ENCODE results near the gene LORICRIN.
A peak's percentile ranks its signal among the peaks of the same experiment; 100 is the strongest.

LORICRIN gene

DNA sequence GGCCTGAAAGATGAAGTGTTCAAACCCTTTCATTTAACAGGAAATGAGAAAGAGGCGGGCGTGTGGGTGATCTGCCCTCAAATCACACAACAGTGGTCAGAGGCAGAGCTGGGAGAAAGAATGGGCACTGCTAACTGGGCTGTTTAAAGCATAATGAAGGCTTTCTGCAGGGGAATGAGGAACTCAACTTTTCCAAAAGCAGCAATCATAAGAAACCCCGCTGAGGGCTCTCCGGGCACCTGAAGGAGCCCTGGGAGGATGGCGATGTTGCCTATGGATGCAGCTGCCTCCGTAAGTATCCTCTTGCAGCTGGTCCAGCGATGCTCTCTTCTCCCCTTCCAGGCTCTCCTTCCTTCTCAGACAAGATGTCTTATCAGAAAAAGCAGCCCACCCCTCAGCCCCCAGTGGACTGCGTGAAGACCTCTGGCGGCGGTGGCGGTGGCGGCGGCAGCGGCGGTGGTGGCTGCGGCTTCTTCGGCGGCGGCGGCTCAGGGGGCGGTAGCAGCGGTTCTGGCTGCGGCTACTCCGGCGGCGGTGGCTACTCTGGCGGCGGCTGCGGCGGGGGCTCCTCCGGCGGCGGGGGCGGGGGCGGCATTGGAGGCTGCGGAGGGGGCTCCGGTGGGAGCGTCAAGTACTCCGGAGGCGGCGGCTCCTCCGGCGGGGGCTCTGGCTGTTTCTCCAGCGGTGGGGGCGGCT lies 1.2 kb downstream of the LORICRIN start:
- no peak overlapping the region for H2AFZ ChIP-seq (ENCODE audit: low read length)
- H3K36me3 ChIP-seq (ENCODE audit: insufficient read depth, low read length) = no peaks in the 10 kb centered on the region
- no peaks in the 10 kb centered on the region for H3K9me3 ChIP-seq (ENCODE audit: low read length)
- H4K20me1 ChIP-seq (ENCODE audit: insufficient read depth, low read length) = no peaks in the 10 kb centered on the region
- H3K9ac ChIP-seq (ENCODE audit: low read length) = no peak overlapping the region
- 0 out of 2 replicates have a peak, but pooled peaks cover 5% of the 10 kb centered on the region for H3K27me3 ChIP-seq (ENCODE audit: insufficient read depth, low read length)
- TF ChIP-seq EZH2 (IDR thresholded peaks at IDR 0.05; ENCODE audit: borderline replicate concordance, low read length) (no peak), CTCF (IDR thresholded peaks at IDR 0.05; ENCODE audit: low read length) (no peak)
- no peak overlapping the region for H3K27ac ChIP-seq (ENCODE audit: low read depth, low read length, poor library complexity, severe bottlenecking)
- H3F3A ChIP-seq (ENCODE audit: insufficient read depth, low read length) = no peaks in the 10 kb centered on the region
- no peaks in the 10 kb centered on the region for H3K4me1 ChIP-seq (ENCODE audit: insufficient read depth, low read length, severe bottlenecking)
- no peaks in the 10 kb centered on the region for H3K9me2 ChIP-seq (ENCODE audit: low read depth, low read length)
- no peak overlapping the region for H3K4me2 ChIP-seq (ENCODE audit: low read length)
- H3K79me2 ChIP-seq (ENCODE audit: insufficient read depth, low read length) = no peaks in the 10 kb centered on the region
- no peak overlapping the region for H3K4me3 ChIP-seq (ENCODE audit: low read depth, low read length, poor library complexity, severe bottlenecking)

DNA sequence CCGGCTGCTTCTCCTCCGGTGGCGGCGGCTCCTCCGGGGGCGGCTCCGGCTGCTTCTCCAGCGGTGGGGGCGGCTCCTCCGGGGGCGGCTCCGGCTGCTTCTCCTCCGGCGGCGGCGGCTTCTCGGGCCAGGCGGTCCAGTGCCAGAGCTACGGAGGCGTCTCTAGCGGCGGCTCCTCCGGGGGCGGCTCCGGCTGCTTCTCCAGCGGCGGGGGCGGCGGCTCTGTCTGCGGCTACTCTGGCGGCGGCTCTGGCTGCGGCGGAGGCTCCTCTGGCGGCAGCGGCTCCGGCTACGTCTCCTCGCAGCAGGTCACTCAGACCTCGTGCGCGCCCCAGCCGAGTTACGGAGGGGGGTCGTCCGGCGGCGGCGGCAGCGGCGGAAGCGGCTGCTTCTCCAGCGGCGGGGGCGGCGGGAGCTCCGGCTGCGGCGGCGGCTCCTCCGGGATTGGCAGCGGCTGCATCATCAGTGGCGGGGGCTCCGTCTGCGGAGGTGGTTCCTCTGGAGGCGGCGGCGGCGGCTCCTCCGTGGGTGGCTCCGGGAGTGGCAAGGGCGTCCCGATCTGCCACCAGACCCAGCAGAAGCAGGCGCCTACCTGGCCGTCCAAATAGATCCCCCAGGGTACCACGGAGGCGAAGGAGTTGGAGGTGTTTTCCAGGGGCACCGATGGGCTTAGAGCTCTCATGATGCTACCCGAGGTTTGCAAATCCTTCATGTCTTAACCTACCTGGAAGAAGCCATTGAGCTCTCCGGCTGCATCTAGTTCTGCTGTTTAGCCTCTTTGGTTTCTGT lies 2.0 kb downstream of the LORICRIN start:
- H3F3A ChIP-seq (ENCODE audit: insufficient read depth, low read length) = no peaks in the 10 kb centered on the region
- no peaks in the 10 kb centered on the region for H3K36me3 ChIP-seq (ENCODE audit: insufficient read depth, low read length)
- H3K4me2 ChIP-seq (ENCODE audit: low read length) = no peak overlapping the region
- H3K4me1 ChIP-seq (ENCODE audit: insufficient read depth, low read length, severe bottlenecking) = no peaks in the 10 kb centered on the region
- no peak overlapping the region for H3K4me3 ChIP-seq (ENCODE audit: low read depth, low read length, poor library complexity, severe bottlenecking)
- no peak overlapping the region for H3K9ac ChIP-seq (ENCODE audit: low read length)
- H3K27ac ChIP-seq (ENCODE audit: low read depth, low read length, poor library complexity, severe bottlenecking) = no peak overlapping the region
- no peaks in the 10 kb centered on the region for H3K79me2 ChIP-seq (ENCODE audit: insufficient read depth, low read length)
- no peak overlapping the region for H2AFZ ChIP-seq (ENCODE audit: low read length)
- no peaks in the 10 kb centered on the region for H3K9me3 ChIP-seq (ENCODE audit: low read length)
- H3K9me2 ChIP-seq (ENCODE audit: low read depth, low read length) = no peaks in the 10 kb centered on the region
- H4K20me1 ChIP-seq (ENCODE audit: insufficient read depth, low read length) = no peaks in the 10 kb centered on the region
- TF ChIP-seq EZH2 (IDR thresholded peaks at IDR 0.05; ENCODE audit: borderline replicate concordance, low read length) = peak; percentile 77; the same call in 1 of the 2 replicates
- TF ChIP-seq CTCF (IDR thresholded peaks at IDR 0.05; ENCODE audit: low read length) = no peak
- H3K27me3 ChIP-seq (ENCODE audit: insufficient read depth, low read length) = 0 out of 2 replicates have a peak, but pooled peaks cover 5% of the 10 kb centered on the region

DNA sequence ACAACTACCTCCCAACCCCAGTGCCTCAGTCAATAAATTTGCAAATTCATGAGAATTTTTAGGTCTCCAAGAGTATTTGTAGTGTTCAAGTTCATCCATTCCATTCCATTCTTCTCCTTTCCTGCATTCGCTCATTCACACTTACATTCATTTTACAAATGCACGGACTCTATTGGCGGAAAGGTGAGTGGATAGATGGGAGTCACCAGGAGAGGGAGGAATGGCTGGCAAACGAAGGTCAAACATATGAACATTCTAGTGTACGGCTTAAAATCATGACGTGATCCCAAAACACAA lies 2.5 kb downstream of the LORICRIN start:
- TF ChIP-seq EZH2 (IDR thresholded peaks at IDR 0.05; ENCODE audit: borderline replicate concordance, low read length) (no peak), CTCF (IDR thresholded peaks at IDR 0.05; ENCODE audit: low read length) (no peak)
- Histone ChIP-seq H3K4me1 (ENCODE audit: insufficient read depth, low read length, severe bottlenecking) (no peaks in the 10 kb centered on the region), H3K4me2 (ENCODE audit: low read length) (no peak overlapping the region), H3F3A (ENCODE audit: insufficient read depth, low read length) (no peaks in the 10 kb centered on the region), H3K9me3 (ENCODE audit: low read length) (no peaks in the 10 kb centered on the region), H3K36me3 (ENCODE audit: insufficient read depth, low read length) (no peaks in the 10 kb centered on the region), H3K27me3 (ENCODE audit: insufficient read depth, low read length) (0 out of 2 replicates have a peak, but pooled peaks cover 5% of the 10 kb centered on the region), H3K4me3 (ENCODE audit: low read depth, low read length, poor library complexity, severe bottlenecking) (no peak overlapping the region), H2AFZ (ENCODE audit: low read length) (no peak overlapping the region), H3K27ac (ENCODE audit: low read depth, low read length, poor library complexity, severe bottlenecking) (no peak overlapping the region), H3K9me2 (ENCODE audit: low read depth, low read length) (no peaks in the 10 kb centered on the region), H3K9ac (ENCODE audit: low read length) (no peak overlapping the region), H4K20me1 (ENCODE audit: insufficient read depth, low read length) (no peaks in the 10 kb centered on the region), H3K79me2 (ENCODE audit: insufficient read depth, low read length) (no peaks in the 10 kb centered on the region)

Data from OCI-LY1 (cell line).